Neuron (in vitro differentiated cells): ENCODE data around the gene FOXP1.

ENCODE experiments used
- H2AFZ ChIP-seq: one replicate; pipeline ENCODE4 v1.6.1; 2013; ENCODE audit warnings: low read depth, mild to moderate bottlenecking, inconsistent platforms, low read length, moderate library complexity
- H3K27me3 ChIP-seq: one replicate; pipeline ENCODE4 v1.6.1; 2013; ENCODE audit warnings: low read length; ENCODE audit not compliant: insufficient read depth
- H3K36me3 ChIP-seq: one replicate; pipeline ENCODE4 v1.6.1; 2013; ENCODE audit warnings: low read length; ENCODE audit not compliant: insufficient read depth
- H3K4me1 ChIP-seq: one replicate; pipeline ENCODE4 v1.6.1; 2013; ENCODE audit warnings: low read length; ENCODE audit not compliant: insufficient read depth
- H3K4me3 ChIP-seq: 2 replicates; pipeline ENCODE4 v1.5.1; 2013; ENCODE audit warnings: mild to moderate bottlenecking, low read length, moderate library complexity
- H3K9me3 ChIP-seq: one replicate; pipeline ENCODE4 v1.6.1; 2013; ENCODE audit warnings: low read length

The FOXP1 gene

DNA sequence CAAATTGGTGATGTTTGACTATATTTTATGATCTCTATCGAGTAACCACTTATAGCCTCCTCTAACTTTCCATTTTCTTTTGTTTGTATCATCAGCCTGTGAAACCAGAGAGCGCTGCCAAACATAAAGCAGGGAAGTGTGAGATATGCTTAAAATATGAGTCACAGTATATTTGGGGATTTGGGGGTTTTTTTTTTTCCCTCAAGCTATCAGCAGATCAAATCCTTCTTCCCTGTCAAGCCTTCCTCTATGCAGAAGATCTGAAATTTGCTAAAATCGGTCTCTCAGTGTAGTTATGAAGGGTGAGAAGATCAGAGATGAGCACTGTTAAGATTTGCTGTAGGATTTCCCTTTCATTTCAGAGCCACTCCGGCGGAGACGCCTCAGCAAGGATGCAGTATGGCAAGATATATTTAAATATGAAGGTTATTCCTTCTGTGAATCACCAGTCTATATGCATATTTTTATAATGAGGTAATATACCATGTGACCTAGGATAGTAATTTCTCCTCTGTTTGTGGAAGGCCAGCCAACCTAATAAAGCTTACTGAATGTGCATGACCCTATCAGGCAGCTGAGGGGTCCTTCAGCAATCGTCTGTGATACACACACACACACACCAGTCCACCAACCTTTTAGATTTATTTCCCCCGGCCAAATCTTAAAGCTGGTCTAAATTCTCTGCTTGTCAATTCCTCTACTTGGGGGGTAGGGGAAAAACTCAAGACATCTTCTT lies 474.1 kb downstream of the FOXP1 start:
- Histone ChIP-seq H3K4me3 (no peak overlapping the region), H3K36me3 (no peaks in the 10 kb centered on the region), H3K9me3 (no peaks in the 10 kb centered on the region), H3K27me3 (no peaks in the 10 kb centered on the region), H3K4me1 (peaks cover 27% of the 10 kb centered on the region), H2AFZ (no peak overlapping the region)

DNA sequence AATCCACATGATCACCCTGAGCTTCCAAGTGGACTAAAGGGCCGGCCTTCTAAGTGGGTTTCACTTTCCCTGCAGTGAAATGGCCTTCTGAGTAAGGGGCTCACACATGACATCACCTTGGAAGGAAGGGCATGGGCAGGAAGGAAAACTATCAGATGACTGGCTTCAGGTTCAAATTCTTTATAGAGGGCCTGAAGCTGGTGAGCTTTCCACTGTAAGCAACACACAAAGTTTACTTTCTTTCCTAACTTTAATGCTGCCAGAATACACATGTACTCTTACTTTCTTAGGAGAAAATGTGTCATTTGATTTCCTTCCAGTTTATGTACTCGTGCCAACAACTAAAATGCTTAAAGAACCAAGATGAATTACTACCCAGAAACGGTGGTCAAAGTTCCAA lies 475.6 kb downstream of the FOXP1 start:
- Histone ChIP-seq H2AFZ (no peak overlapping the region), H3K36me3 (no peaks in the 10 kb centered on the region), H3K4me1 (peaks cover 37% of the 10 kb centered on the region), H3K9me3 (no peaks in the 10 kb centered on the region), H3K4me3 (no peak overlapping the region), H3K27me3 (no peaks in the 10 kb centered on the region)

DNA sequence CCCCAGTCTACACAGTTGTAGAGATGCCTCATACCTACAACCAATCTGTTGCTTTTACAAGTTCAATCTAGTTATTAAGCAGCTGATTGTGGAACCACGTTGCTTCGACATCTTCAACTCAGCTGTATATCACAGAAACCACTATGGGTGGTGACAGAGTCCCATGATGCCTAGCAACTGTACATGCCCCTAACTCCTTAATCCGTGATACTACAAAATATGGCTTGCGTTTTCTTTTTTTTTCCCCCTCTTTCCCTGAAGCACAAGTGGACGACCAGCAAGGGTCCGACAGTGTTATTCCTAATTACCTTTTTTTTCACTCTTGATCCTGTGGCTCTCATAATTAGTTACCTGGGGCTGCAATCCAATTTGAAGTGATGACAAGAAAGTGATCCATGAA lies 478.6 kb downstream of the FOXP1 start:
- no peaks in the 10 kb centered on the region for H3K9me3 ChIP-seq
- H3K27me3 ChIP-seq: no peaks in the 10 kb centered on the region
- no peak overlapping the region for H2AFZ ChIP-seq
- H3K4me1 ChIP-seq: peaks cover 51% of the 10 kb centered on the region
- no peaks in the 10 kb centered on the region for H3K36me3 ChIP-seq
- no peak overlapping the region for H3K4me3 ChIP-seq

DNA sequence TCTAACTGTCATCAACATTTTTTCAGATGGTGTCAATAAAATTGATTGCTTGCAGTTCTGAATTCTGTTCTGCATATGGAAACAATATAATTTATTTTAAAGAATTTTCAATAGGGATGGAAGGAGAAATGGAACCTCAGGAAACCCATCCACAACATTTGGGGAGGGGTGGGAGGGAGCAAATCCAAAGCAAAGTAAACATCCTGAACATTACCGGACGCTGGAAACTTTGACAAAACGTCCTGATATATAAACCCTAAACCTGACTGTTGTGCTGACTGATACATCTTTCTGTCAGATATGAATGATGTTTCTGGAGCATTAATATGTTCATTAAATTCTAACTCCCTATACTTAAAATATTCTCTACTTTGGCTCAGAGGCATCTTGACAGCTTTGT lies 479.0 kb downstream of the FOXP1 start:
- no peaks in the 10 kb centered on the region for H3K27me3 ChIP-seq

DNA sequence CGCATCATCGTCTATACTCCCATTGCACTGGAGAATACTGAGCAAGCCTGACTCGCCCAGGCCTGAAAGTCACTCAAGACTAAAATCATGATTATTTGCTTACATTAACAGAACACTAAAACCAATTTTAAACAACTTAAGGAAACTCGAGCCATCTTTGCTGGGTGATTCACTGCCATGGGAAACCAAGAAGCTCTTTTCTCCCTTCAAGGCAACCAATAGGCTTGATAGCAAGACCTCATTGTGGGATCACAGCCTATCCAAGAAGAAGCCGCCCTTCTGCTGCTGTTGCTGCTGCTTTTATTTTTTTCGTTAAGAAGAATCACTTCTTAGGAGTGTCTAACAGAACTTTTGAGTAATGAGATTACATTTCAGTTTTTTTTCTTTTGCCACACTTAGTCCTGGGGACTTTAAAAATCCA lies 479.4 kb downstream of the FOXP1 start:
- H2AFZ ChIP-seq: no peak overlapping the region
- no peak overlapping the region for H3K4me3 ChIP-seq
- no peaks in the 10 kb centered on the region for H3K27me3 ChIP-seq
- no peaks in the 10 kb centered on the region for H3K9me3 ChIP-seq
- peaks cover 43% of the 10 kb centered on the region for H3K4me1 ChIP-seq
- no peaks in the 10 kb centered on the region for H3K36me3 ChIP-seq

More for the DNA sequence above, 479.0 kb downstream of the FOXP1 start:
- Histone ChIP-seq H3K4me3 (no peak overlapping the region), H3K4me1 (peaks cover 47% of the 10 kb centered on the region), H2AFZ (no peak overlapping the region), H3K36me3 (no peaks in the 10 kb centered on the region), H3K9me3 (no peaks in the 10 kb centered on the region)

DNA sequence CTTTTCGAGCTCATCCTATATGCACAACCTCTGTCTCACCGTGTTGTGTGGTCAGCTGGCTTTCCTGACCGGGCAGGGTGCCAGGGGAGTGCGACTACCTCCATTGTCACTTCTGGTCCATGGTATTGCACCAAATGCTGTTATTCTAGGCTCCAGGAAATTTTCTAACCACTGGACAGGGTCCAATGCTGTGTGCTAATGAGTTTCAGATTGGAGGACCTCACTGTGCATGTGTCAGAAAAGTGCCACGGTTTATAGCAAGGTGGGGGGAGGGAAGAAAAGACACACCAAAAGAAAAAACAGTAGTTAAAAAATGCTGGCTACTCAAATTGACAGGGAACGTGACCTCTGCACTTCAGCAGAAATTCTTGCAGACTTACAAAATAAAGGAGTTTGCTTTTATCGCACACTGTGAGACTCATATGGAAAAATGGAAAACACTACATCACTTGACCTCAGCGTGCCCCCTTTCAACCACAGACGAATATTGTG lies 480.1 kb downstream of the FOXP1 start:
- Histone ChIP-seq H3K4me1 (peaks cover 40% of the 10 kb centered on the region), H3K27me3 (no peaks in the 10 kb centered on the region), H3K4me3 (no peak overlapping the region), H2AFZ (no peak overlapping the region), H3K9me3 (no peaks in the 10 kb centered on the region), H3K36me3 (no peaks in the 10 kb centered on the region)

DNA sequence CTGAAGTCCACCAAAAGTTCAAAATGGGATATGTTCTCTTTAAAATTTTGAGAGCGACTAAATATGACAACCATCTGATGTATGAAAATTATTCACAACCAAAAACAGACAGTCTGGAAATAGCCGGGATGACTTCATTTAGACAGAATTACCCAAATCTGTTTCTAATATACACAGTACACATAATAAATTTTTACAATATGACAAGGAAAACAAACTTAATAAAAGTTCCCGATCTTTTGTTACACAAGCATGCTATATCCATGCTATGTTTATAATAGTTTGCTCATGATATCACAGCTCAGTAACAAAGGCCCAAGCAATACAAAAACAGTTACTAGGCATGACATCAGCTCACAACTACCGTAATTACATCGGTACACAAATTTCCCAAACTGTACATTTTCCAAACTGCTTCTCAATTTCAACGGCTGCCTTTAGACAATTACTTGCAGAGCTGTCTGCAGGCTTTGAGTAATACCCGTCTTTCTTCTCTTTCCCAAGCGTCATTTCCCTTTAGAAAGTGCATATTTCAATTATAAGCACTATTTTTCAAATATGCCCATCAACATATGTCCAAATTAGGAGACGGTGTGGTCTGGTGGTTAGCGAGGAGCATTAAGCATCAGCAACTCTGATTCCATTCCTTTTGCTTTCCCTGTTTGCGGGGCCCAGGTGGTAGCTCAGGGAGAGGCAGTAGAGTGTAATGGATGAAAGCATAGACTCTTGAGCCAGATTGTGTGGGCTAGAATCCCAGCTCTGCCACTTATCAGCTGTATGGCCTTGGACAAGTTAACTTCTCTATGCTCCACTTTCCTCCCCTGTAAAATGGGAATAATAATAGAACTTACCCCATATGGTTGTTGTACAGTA lies 481.2 kb downstream of the FOXP1 start:
- H3K4me1 ChIP-seq: peaks cover 42% of the 10 kb centered on the region
- no peaks in the 10 kb centered on the region for H3K9me3 ChIP-seq
- no peaks in the 10 kb centered on the region for H3K27me3 ChIP-seq
- H3K36me3 ChIP-seq: no peaks in the 10 kb centered on the region
- no peak overlapping the region for H2AFZ ChIP-seq
- H3K4me3 ChIP-seq: no peak overlapping the region

GRCh38 chr3:71101626-71102025 lies 481.9 kb downstream of the FOXP1 start:
- Histone ChIP-seq H3K4me1 (peaks cover 43% of the 10 kb centered on the region), H3K4me3 (no peak overlapping the region), H3K9me3 (no peaks in the 10 kb centered on the region), H2AFZ (no peak overlapping the region), H3K36me3 (no peaks in the 10 kb centered on the region), H3K27me3 (no peaks in the 10 kb centered on the region)

GRCh38 chr3:71101014-71101413 lies 482.5 kb downstream of the FOXP1 start:
- no peaks in the 10 kb centered on the region for H3K36me3 ChIP-seq
- no peak overlapping the region for H3K4me3 ChIP-seq
- H3K4me1 ChIP-seq: peaks cover 43% of the 10 kb centered on the region
- H3K9me3 ChIP-seq: no peaks in the 10 kb centered on the region
- H2AFZ ChIP-seq: no peak overlapping the region
- no peaks in the 10 kb centered on the region for H3K27me3 ChIP-seq

DNA sequence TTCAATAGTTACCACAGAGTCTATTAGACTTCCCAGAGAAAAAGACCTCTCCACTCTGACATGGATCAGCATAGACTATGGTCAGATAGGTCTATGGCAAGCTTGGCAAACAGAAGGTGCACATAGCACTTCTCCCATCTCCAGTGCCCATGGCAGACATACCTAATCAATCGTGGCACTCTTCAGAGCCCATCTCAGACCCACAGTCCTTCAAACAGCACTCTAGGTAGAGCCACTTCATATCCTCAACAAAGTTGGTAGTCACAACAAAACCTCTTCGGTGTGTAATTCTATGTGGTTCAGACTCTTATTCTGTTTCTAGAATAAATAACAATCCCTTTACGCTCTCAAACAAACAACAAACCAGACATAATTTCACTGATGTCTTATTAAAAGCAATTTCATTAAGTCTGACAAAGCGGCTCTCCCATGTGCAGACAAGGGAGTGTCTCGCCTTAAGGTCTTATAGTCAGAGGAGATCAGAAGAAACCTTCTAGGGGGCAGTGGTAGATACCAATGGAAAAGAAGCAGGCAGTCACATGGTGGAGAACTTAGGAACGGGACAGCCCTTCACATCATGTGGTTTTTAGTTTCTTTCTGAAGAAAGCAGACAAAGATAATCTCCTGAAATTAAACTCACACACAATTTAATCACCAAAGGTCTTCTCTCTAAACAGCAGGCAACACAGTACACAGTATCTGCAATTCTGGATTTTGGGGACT lies 483.4 kb downstream of the FOXP1 start:
- no peak overlapping the region for H2AFZ ChIP-seq

DNA sequence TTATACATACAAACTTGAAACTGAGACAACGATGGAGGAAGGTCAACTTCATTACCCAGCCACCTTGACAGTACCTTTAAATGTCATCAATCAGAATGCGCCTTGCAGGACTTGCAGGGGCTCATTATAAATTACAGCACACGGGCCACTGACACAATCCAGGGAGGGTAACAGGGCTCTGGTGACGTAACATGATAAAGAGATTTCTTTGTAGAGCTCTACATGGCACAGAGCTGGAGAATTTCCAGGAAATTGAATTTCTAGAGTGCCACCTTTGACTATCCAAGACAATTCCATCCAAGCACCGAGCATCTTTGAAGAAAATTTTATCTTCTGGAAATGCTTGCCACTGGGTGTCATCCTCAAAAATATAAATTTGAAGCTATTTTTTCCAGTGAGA lies 486.0 kb downstream of the FOXP1 start:
- Histone ChIP-seq H3K4me3 (no peak overlapping the region), H3K9me3 (no peaks in the 10 kb centered on the region), H2AFZ (no peak overlapping the region), H3K4me1 (peaks cover 24% of the 10 kb centered on the region), H3K36me3 (no peaks in the 10 kb centered on the region), H3K27me3 (no peaks in the 10 kb centered on the region)

More for the DNA sequence above, 483.4 kb downstream of the FOXP1 start:
- no peak overlapping the region for H3K4me3 ChIP-seq
- no peaks in the 10 kb centered on the region for H3K36me3 ChIP-seq
- H3K27me3 ChIP-seq: no peaks in the 10 kb centered on the region
- H3K4me1 ChIP-seq: peaks cover 43% of the 10 kb centered on the region
- H3K9me3 ChIP-seq: no peaks in the 10 kb centered on the region

- H3K36me3 ChIP-seq: no peaks in the 10 kb centered on the region
- no peaks in the 10 kb centered on the region for H3K27me3 ChIP-seq
- no peak overlapping the region for H3K4me3 ChIP-seq
- no peaks in the 10 kb centered on the region for H3K9me3 ChIP-seq
- peaks cover 7% of the 10 kb centered on the region for H3K4me1 ChIP-seq
- no peak overlapping the region for H2AFZ ChIP-seq
Observed at GRCh38 chr3:71095511-71096291, 487.8 kb downstream of the FOXP1 start.
